Activated CD4-positive, alpha-beta T cell treated with anti-CD3 and anti-CD28 coated beads for 24 hours (primary cell): ENCODE data around the gene ZNF831.

ENCODE experiments used
- DNase-seq, 2 donors: peaks; one replicate each; pipeline ENCODE4 v3.0.0-alpha.2; 2020; ENCODE audit warnings: low read depth in 2 of 2

Gene ZNF831

DNA sequence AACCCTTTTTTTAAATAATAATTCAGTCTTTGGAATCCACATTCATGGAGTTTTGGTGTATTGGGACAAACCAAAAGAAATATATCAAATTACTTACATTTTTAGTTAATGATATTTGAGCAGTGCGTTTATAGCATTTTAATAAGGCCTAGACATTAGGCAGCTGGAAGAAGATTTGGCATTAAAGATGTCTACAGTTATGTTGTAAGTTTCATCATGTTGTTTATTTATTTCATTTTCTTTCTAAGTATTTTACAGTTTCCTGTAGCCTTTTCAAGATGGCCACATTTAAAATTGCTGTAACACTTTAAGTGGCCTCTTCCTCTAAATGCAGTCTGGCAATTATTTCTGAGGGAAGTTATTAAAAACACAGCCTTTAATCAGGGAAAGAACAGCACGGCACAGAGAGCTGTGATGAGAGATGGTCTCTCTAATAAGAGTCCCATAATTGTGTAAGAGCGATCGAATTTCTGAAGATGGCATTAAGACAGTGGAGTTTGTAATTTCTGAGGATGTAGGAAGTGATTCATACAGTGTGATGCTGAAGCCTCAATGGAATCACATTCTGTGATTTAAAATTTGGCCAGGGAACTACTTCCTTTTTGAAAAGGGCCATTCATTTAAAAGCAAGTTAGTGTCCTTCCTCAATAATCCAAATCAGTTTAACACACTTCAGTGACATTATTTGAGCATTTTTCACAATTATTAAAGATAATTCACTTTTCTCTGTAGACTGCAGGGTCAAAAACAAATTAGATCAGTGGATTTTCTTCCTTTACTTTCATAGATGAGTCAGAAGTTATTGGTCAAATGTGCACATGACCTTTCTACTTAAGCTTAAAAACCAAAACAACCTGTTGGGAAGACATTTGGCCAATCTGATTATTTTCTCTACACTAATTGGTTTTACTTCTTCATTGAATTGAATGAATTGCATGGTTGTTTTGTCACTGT is 84.4 kb downstream of the ZNF831 start:
- DNase-seq = no peak

- no peak for DNase-seq
Observed at GRCh38 chr20:59250293-59250692, 86.7 kb downstream of the ZNF831 start.

- no peak for DNase-seq
Observed at GRCh38 chr20:59253325-59253724, 89.7 kb downstream of the ZNF831 start.

DNA sequence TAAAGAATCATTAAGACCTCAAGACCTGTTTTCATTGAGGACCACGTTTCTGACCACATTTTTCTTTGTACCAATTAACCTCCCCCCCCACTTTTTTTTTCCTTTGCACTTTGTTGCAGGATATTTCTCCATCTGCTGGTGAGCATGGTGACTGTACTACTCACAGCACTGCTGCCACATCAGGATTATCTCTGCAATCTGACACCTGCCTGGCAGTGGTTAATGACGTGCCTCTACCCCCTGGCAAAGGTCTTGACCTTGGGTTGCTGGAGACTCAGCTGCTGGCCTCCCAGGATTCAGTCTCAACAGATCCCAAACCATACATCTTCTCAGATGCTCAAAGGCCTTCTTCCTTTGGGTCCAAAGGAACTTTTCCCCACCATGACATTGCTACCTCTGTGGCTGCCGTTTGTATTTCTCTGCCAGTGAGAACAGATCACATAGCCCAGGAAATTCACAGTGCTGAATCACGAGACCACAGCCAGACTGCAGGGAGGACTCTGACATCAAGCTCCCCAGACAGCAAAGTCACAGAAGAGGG is 90.2 kb downstream of the ZNF831 start:
- no peak for DNase-seq

GRCh38 chr20:59255256-59255655 is 91.6 kb downstream of the ZNF831 start:
- no peak for DNase-seq

DNA sequence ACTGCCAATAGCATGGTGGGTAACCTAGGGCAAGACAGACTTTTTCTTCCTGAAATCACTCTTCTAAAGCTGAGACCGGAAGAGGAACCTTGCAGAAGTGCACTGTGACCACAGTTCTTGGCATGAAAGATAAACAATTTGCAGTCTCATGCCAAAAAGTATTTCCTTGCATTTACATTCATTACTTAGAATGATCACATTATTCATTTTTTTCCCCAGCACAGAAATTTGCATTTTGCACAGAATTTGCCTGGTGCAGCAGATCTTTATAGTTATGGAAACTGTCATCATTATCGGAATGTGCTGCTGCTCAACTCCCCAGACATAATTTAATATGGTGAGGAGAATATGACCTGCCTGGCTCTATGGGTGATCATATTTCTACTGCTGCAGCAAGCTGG is 94.6 kb downstream of the ZNF831 start:
- no peak for DNase-seq

DNA sequence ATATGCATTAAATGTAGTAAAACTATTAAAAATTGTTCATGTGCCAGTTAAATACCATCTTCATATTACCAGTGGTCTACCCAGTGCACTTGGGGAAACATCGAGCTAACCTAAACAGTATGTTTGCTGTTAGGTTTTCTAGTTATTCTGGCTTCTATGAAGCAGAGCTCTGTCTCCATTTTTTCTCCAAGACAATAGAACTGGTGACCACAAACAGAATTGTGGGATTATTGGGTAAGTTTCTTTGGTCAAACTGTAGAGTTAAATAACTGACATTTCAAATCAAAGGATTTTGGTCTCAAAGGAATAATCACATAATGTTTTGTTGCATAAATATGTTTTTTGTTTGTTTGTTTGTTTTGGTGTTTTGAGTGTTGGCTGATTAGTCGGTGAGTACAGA is 96.3 kb downstream of the ZNF831 start:
- DNase-seq = no peak

DNA sequence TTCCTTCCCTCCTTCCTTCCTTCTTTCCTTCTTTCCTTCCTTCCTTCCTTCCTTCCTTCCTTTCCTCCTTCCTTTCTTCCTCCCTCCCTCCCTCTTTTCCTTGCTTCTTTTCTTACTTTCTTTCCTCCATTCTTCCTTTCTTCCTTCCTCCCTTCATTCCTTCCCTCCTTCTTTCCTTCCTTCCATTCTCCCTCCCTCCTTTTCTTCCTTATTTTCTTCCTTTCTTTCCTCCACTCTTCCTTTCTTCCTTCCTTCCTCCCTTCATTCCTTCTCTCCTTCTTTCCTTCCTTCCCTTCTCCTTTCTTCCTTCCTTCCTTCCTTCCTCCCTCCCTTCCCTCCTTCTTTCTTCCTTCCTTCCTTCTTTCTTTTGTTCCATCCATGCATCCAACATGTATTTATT is 101.7 kb downstream of the ZNF831 start:
- no peak for DNase-seq

- no peak for DNase-seq
Observed at GRCh38 chr20:59268870-59269269, 105.2 kb downstream of the ZNF831 start.

DNA sequence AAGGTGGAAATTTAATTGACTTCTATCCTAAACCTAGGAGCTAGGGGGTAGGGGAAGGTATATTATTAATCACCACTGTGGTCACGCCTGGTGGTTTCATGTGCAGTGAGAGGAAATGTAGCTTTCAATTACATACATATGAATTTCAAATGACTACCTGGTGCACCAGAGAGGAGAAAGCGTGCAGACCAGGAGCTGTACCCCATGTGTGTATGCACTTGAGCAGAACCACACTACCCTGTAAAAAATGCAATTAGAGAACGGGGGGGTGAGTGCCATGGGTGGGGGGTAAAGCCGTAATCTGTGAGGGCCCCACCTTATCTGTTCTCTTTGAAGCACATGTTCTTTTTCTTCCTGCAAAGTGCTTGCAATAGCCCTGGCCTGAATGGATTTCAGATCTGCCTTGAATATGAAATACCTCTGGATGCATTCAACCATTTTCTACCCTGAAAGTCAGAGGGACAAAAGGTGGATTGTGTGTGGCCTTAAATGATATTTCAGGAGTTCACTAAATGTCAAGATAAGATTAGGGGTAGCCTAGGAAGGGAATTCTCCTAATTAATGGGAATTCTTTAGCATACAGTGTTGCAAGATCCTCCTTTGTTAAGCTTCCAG is 105.9 kb downstream of the ZNF831 start:
- DNase-seq = no peak

DNA sequence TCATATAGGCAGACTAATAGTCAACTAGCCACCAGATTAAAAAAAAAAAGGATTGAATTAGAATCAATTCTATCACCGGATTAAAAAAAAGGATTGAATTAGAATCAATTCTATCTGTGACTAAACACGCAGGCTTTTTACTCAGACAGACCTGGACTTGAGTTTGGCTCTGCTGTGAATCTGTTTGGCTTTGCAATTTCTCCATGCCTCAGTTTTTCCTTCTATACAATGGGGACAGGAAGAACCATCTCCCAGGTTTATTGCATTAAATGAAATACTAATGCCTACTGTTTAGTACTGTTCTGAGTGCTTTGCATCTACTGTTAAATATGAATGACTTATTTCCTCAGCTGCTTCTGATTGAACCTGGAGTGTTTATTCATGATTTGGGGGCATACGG is 106.8 kb downstream of the ZNF831 start:
- no peak for DNase-seq

DNA sequence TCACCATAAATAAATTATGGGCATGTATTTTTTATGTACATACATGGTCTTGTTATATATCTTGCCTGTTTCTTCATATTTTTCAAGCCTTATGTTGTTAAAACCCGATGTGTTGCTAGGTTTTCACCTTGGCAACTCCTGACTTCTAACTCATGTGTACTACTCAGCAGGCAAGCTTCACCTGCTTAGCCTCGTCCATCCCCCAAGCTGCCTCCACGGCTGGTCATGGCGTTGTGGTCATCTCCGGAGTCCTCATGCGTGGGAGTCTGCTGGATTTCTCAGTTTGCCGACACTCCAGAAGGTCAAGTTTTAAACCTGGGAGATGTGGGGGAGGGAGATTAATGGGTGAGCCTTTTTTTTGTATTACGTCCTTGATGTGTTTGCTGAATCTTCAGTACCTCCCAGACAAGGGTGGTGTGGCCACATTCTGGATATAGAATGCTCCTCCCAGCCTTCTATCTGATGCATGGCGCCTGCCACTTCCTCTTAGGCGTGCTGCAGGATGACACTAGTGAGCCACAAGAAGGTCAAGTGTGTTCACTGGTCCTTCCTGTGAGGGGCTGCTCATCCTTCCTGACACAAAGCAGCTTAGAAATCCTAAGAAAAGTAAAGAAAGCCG is 110.2 kb downstream of the ZNF831 start:
- DNase-seq = no peak

GRCh38 chr20:59276938-59277337 is 113.3 kb downstream of the ZNF831 start:
- no peak for DNase-seq

DNA sequence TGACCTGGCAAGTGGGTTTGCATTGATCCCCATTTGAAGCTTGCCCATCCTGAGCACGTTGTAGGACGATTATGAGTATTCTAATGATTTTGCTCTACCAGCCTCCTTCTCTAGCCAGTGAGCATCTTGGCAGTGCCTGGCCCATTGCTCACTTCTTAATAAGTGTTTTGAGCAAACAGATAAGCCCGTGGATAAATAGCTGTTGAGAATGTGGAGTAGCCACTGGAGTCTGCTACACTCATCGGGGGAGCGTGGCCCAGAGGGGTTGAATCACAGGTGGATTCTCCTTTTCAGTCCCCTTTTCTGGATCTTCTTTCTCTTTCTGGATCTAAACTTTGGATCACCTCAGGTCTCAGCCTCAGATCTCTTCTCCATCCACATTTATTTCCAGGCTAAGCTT is 120.8 kb downstream of the ZNF831 start:
- DNase-seq = no peak

DNA sequence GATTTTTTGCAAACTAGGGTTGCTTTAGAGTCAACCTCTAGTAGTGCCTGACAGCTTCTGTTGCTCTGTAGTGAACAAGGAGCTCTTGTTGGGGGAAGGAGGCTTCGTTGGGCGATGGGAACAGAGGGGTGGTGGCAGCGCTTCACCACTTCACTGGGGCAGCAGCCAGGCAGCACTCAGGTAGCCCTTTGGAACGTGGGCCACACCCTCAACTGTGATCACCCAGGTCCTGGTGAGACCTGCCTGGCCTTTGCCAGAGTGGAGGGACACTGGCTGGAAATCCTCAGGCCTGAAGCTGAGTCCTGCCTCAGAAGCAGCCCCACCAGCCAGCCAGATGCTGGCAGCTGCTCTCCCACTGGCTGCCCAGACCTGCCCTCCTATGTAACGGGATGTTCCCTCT is 126.4 kb downstream of the ZNF831 start:
- DNase-seq = no peak

- DNase-seq = no peak
Observed at GRCh38 chr20:59291740-59292383, 128.2 kb downstream of the ZNF831 start.

DNA sequence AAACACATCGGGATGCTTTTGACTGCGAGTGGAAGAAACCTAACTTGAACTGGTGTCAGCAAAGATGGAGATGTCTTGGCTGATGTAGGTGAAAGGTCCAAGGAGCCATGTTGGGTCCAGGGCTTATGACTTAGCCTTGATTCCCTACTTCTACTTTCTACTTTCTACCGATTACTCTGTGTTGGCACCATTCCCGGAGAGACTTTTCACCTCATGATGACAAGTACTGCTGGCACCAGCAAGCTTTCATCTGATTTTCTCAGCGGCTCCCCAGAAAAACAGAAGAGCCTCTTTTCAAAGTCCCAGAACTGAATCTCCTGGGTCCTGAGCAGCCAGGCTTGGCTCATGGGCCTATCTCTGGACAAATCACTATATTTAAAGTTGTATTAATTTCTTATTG is 131.9 kb downstream of the ZNF831 start:
- no peak for DNase-seq

- no peak for DNase-seq
Observed at GRCh38 chr20:59297686-59298085, 134.1 kb downstream of the ZNF831 start.

GRCh38 chr20:59299945-59300332 is 136.3 kb downstream of the ZNF831 start:
- no peak for DNase-seq

GRCh38 chr20:59300333-59301081 is 136.9 kb downstream of the ZNF831 start, which contains the start of gene EDN3:
TSS of gene EDN3 (plus strand) at chr20:59300611. CDS start at chr20:59300813, 202 bp downstream.
- no peak for DNase-seq

DNA sequence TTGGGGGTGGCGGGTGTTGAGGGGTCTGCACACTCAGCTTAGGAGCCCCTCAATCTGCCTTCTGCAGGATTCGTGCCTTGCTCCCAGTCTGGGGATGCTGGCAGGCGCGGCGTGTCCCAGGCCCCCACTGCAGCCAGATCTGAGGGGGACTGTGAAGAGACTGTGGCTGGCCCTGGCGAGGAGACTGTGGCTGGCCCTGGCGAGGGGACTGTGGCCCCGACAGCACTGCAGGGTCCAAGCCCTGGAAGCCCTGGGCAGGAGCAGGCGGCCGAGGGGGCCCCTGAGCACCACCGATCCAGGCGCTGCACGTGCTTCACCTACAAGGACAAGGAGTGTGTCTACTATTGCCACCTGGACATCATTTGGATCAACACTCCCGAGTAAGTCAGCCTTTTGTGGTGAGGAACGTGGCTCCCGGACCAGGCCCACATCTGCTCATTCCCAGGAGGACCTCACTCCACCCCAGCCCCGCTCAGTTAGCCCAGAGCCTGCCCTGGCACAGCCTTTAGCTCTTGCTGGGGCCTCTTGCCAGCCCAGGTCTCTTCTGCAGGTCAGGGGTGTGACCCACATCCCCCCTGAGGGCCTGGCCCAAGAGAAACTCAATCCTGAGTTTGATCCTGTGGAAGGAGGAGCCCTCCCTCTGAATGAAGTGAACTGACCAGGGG is 137.9 kb downstream of the ZNF831 start:
- DNase-seq = no peak
